ENCODE data around the gene TENM4.

DNA sequence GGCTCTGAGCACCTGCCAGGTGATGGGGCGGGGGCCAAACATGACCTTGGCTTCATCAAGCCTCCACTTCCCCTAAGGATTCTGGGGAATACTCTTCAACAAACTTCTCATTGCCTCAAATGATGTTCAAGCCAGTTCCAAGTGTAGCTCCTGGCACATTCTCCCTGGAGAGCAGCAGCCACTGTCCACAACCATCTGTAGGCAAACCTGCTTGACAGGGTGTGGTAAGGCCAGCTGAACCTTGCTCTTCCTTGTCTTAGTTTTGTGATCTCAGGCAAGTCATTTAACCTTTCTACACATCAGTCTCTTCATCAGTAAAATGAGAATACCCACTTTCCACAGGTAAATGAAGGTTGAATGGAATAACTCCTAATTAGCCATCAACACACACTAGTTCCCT lies 323.3 kb downstream of the TENM4 start:
- TF ChIP-seq, protein P1, sequence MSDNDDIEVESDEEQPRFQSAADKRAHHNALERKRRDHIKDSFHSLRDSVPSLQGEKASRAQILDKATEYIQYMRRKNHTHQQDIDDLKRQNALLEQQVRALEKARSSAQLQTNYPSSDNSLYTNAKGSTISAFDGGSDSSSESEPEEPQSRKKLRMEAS (IDR thresholded peaks at IDR 0.05) = no peak
- TF ChIP-seq TAF1 (IDR thresholded peaks at IDR 0.05; ENCODE audit: low read depth) = no peak
- no peak for TF ChIP-seq CREB1 (IDR thresholded peaks at IDR 0.05; ENCODE audit: low read depth)
- TF ChIP-seq, protein P2, sequence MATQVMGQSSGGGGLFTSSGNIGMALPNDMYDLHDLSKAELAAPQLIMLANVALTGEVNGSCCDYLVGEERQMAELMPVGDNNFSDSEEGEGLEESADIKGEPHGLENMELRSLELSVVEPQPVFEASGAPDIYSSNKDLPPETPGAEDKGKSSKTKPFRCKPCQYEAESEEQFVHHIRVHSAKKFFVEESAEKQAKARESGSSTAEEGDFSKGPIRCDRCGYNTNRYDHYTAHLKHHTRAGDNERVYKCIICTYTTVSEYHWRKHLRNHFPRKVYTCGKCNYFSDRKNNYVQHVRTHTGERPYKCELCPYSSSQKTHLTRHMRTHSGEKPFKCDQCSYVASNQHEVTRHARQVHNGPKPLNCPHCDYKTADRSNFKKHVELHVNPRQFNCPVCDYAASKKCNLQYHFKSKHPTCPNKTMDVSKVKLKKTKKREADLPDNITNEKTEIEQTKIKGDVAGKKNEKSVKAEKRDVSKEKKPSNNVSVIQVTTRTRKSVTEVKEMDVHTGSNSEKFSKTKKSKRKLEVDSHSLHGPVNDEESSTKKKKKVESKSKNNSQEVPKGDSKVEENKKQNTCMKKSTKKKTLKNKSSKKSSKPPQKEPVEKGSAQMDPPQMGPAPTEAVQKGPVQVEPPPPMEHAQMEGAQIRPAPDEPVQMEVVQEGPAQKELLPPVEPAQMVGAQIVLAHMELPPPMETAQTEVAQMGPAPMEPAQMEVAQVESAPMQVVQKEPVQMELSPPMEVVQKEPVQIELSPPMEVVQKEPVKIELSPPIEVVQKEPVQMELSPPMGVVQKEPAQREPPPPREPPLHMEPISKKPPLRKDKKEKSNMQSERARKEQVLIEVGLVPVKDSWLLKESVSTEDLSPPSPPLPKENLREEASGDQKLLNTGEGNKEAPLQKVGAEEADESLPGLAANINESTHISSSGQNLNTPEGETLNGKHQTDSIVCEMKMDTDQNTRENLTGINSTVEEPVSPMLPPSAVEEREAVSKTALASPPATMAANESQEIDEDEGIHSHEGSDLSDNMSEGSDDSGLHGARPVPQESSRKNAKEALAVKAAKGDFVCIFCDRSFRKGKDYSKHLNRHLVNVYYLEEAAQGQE (IDR thresholded peaks at IDR 0.05; ENCODE audit: low read depth) = no peak
- no peak for TF ChIP-seq YY1 (IDR thresholded peaks at IDR 0.05; ENCODE audit: low read depth)
- TF ChIP-seq, protein P3, sequence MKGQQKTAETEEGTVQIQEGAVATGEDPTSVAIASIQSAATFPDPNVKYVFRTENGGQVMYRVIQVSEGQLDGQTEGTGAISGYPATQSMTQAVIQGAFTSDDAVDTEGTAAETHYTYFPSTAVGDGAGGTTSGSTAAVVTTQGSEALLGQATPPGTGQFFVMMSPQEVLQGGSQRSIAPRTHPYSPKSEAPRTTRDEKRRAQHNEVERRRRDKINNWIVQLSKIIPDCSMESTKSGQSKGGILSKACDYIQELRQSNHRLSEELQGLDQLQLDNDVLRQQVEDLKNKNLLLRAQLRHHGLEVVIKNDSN (IDR thresholded peaks at IDR 0.05) = no peak
- no peak for TF ChIP-seq TEAD4 (IDR thresholded peaks at IDR 0.05)
- TF ChIP-seq CEBPB (IDR thresholded peaks at IDR 0.05) = no peak

Data from Ishikawa (cell line).